Progenitor cell of endocrine pancreas (in vitro differentiated cells): ENCODE results near the gene ZNF699. TPM values are rescaled to one million over a fixed set of nuclear protein-coding genes. Genes with fewer than 3 reads are reported as not detected.

Experiments
- DNase-seq: peaks from one replicate; pipeline ENCODE4 v3.0.0; 2021; ENCODE audit warnings: low spot score; ENCODE audit not compliant: unreplicated experiment
- H3K27ac Mint-ChIP-seq: 2 replicates; pipeline ENCODE4 v1.8.0; 2021; ENCODE audit warnings: mild to moderate bottlenecking, moderate library complexity, mixed read lengths
- H3K27me3 Mint-ChIP-seq: 2 replicates; pipeline ENCODE4 v1.8.0; 2021; ENCODE audit warnings: mixed read lengths
- H3K36me3 Mint-ChIP-seq: 2 replicates; pipeline ENCODE4 v1.8.0; 2022; ENCODE audit warnings: mixed read lengths; ENCODE audit not compliant: insufficient read depth
- H3K4me1 Mint-ChIP-seq: 2 replicates; pipeline ENCODE4 v1.8.0; 2021; ENCODE audit warnings: low read depth, mixed read lengths
- H3K4me3 Mint-ChIP-seq: 2 replicates; pipeline ENCODE4 v1.8.0; 2021; ENCODE audit warnings: low read depth, mild to moderate bottlenecking, moderate library complexity, mixed read lengths
- H3K9me3 Mint-ChIP-seq: 2 replicates; pipeline ENCODE4 v1.8.0; 2021; ENCODE audit warnings: low read depth, mixed read lengths
- total RNA-seq: library from RNA; stranded (reverse); gene quantifications from 2 replicates; pipeline ENCODE4 v1.2.1, GENCODE V29; 2021
- TF ChIP-seq, protein P1 (sequence below): fragments of 200-600 bp; sonication (generic); IDR thresholded peaks from one replicate; pipeline ENCODE4 v1.5.0; 2021; ENCODE audit warnings: antibody characterized with exemption, mild to moderate bottlenecking; ENCODE audit not compliant: unreplicated experiment

The ZNF699 gene
- total RNA-seq, 1 donor from 2014 or later = 6.6 TPM

DNA sequence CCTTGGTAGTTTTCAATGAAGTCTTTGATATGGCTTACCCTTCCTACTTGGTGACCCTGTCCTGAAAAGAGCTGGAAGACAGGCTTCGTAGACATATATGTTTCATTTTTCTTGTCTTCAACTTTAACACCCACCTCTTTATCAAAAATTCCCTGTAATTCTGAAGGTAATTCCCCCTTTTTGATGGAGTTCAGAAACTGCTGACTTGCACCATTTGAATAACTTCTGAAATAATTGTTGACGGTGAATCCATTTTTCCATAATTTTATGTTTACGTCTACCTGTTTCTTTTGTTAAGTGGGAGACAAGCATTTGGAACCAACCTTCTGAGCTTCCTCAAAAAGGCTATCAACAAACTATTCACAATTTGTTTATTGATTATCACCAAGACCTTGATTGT, 38.6 kb upstream of the ZNF699 start:
- no peaks in the 10 kb centered on the region for H3K4me1 Mint-ChIP-seq
- no peak overlapping the region for H3K4me3 Mint-ChIP-seq
- H3K9me3 Mint-ChIP-seq = peaks cover 59% of the 10 kb centered on the region
- H3K36me3 Mint-ChIP-seq = peaks cover 75% of the 10 kb centered on the region
- no peaks in the 10 kb centered on the region for H3K27me3 Mint-ChIP-seq
- H3K27ac Mint-ChIP-seq = no peak overlapping the region
- DNase-seq = no peak
- TF ChIP-seq, protein P1, sequence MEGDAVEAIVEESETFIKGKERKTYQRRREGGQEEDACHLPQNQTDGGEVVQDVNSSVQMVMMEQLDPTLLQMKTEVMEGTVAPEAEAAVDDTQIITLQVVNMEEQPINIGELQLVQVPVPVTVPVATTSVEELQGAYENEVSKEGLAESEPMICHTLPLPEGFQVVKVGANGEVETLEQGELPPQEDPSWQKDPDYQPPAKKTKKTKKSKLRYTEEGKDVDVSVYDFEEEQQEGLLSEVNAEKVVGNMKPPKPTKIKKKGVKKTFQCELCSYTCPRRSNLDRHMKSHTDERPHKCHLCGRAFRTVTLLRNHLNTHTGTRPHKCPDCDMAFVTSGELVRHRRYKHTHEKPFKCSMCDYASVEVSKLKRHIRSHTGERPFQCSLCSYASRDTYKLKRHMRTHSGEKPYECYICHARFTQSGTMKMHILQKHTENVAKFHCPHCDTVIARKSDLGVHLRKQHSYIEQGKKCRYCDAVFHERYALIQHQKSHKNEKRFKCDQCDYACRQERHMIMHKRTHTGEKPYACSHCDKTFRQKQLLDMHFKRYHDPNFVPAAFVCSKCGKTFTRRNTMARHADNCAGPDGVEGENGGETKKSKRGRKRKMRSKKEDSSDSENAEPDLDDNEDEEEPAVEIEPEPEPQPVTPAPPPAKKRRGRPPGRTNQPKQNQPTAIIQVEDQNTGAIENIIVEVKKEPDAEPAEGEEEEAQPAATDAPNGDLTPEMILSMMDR = no peak

DNA sequence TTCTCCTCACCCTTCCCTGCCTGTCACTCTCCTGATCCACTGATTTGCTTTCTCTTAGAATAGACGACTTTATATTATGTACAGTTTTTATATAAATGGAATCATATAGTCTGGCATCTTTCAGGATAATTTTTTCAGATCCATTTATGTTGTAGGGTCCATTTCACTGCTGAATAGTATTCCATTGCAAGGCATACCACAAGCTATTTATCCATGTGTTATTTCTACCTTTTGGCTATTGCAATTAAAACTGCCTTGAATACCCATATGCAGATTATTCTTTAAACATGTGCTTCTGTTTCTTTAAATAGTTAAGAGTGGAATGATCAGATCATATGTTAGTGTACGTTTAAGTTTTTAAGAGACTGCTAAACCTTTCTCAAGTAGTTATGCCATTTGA, 35.4 kb upstream of the ZNF699 start:
- Mint-ChIP-seq H3K27me3 (no peaks in the 10 kb centered on the region), H3K27ac (peak overlapping the region; percentile 76), H3K36me3 (peaks cover 81% of the 10 kb centered on the region), H3K4me1 (no peaks in the 10 kb centered on the region), H3K9me3 (peaks cover 70% of the 10 kb centered on the region), H3K4me3 (no peak overlapping the region)
- DNase-seq = no peak
- TF ChIP-seq, protein P1 = no peak

DNA sequence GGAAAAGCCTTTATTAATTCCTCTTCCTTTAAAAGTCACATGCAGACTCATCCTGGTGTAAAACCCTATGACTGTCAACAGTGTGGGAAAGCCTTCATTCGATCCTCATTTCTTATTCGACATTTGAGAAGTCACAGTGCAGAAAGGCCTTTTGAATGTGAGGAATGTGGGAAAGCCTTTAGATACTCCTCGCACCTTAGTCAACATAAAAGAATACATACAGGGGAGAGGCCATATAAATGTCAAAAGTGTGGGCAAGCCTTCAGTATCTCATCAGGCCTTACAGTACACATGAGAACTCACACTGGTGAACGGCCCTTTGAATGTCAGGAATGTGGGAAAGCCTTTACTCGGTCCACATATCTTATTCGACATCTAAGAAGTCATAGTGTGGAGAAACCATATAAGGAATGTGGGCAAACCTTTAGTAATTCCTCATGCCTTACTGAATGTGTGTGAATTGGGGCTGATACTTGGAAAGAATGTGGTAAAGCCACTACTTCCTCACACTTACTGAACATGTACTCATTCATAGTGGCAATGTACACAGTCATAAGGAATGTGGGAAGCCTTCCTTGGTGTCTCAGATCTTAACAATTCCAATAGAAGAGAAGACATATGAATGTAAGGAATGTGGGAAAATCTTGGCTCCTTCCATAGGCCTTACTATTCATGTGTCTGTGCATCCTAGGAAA, 33.1 kb upstream of the ZNF699 start:
- Mint-ChIP-seq H3K27me3 (no peaks in the 10 kb centered on the region), H3K36me3 (peaks cover 81% of the 10 kb centered on the region), H3K9me3 (peaks cover 71% of the 10 kb centered on the region), H3K4me1 (no peaks in the 10 kb centered on the region), H3K27ac (peak overlapping the region; percentile 56), H3K4me3 (no peak overlapping the region)
- TF ChIP-seq, protein P1 = no peak
- DNase-seq = no peak

DNA sequence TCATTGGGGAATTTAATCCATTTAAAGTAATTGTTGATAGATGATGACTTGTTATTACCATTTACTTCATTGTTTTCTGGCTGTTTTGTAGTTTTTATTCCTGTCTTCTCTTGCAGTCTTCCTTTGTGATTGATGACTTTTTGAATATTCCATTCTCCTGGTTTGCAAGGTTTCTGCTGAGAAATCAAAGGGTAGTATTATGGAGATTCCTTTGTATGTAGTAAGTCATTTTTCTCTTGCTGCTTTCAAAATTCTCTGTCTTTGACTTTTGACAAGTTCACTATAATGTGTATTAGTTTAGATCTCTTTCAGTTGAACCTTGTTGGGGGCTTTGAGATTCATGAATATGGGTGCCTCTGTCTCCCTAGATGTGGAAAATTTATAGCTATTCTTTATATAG, 20.4 kb upstream of the ZNF699 start:
- TF ChIP-seq, protein P1 = no peak
- no peak for DNase-seq
- Mint-ChIP-seq H3K9me3 (peaks cover 62% of the 10 kb centered on the region), H3K4me1 (no peaks in the 10 kb centered on the region), H3K27ac (no peak overlapping the region), H3K36me3 (peaks cover 86% of the 10 kb centered on the region), H3K4me3 (no peak overlapping the region), H3K27me3 (no peaks in the 10 kb centered on the region)

GRCh38 chr19:9324584-9324962, 14.9 kb upstream of the ZNF699 start:
- DNase-seq = no peak
- Mint-ChIP-seq H3K9me3 (peaks cover 49% of the 10 kb centered on the region), H3K4me1 (no peaks in the 10 kb centered on the region), H3K27me3 (no peaks in the 10 kb centered on the region), H3K4me3 (peak overlapping the region; percentile 86), H3K36me3 (peaks cover 54% of the 10 kb centered on the region), H3K27ac (peak overlapping the region; percentile 98)
- TF ChIP-seq, protein P1 = no peak
